Ishikawa (cell line): ENCODE measurements around the gene FOXP2.

ENCODE experiments used
- EP300 ChIP-seq: IDR thresholded peaks from 2 replicates; pipeline ENCODE4 v1.6.1; 2012; ENCODE audit warnings: borderline replicate concordance
- FOXM1 ChIP-seq: IDR thresholded peaks from 2 replicates; pipeline ENCODE4 v1.6.1; 2012; ENCODE audit warnings: low read depth, borderline replicate concordance
- TCF12 ChIP-seq: IDR thresholded peaks from 2 replicates; pipeline ENCODE4 v1.6.1; 2012; ENCODE audit warnings: low read depth
- TF ChIP-seq, protein P1 (sequence below): IDR thresholded peaks from 2 replicates; pipeline ENCODE4 v1.6.1; 2012; ENCODE audit warnings: low read depth, mild to moderate bottlenecking

DNA sequence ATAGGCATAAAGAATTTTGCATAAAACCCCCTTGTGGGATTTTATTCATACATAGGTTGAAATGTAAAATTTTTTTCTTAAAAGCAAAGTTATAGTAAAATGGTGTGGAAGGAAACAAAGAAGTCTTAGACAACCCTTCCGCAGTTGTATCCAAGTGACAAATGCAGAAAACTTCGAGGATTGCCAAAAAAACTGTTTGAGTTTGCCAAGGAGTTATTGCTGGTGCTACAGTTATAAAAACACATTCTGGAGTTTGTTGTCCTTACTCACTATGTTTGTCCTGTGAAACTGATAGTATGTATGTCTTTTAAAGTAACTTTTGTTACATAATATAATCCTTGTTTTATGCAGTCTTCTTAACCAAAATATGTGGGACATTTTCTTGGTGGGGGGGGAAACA, 120.3 kb downstream of the FOXP2 start:
- TF ChIP-seq EP300 (no peak), FOXM1 (no peak), TCF12 (no peak)
- TF ChIP-seq, protein P1, sequence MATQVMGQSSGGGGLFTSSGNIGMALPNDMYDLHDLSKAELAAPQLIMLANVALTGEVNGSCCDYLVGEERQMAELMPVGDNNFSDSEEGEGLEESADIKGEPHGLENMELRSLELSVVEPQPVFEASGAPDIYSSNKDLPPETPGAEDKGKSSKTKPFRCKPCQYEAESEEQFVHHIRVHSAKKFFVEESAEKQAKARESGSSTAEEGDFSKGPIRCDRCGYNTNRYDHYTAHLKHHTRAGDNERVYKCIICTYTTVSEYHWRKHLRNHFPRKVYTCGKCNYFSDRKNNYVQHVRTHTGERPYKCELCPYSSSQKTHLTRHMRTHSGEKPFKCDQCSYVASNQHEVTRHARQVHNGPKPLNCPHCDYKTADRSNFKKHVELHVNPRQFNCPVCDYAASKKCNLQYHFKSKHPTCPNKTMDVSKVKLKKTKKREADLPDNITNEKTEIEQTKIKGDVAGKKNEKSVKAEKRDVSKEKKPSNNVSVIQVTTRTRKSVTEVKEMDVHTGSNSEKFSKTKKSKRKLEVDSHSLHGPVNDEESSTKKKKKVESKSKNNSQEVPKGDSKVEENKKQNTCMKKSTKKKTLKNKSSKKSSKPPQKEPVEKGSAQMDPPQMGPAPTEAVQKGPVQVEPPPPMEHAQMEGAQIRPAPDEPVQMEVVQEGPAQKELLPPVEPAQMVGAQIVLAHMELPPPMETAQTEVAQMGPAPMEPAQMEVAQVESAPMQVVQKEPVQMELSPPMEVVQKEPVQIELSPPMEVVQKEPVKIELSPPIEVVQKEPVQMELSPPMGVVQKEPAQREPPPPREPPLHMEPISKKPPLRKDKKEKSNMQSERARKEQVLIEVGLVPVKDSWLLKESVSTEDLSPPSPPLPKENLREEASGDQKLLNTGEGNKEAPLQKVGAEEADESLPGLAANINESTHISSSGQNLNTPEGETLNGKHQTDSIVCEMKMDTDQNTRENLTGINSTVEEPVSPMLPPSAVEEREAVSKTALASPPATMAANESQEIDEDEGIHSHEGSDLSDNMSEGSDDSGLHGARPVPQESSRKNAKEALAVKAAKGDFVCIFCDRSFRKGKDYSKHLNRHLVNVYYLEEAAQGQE: no peak
